Activated CD8-positive, alpha-beta memory T cell treated with anti-CD3 and anti-CD28 coated beads, Interleukin-2, amount 50 U/mL, for 4 hours (primary cell): Measurements from ENCODE around the gene WDR7.

Experiments
- DNase-seq: peaks from one replicate; pipeline ENCODE4 v3.0.0-alpha.2; 2020

The WDR7 gene

DNA sequence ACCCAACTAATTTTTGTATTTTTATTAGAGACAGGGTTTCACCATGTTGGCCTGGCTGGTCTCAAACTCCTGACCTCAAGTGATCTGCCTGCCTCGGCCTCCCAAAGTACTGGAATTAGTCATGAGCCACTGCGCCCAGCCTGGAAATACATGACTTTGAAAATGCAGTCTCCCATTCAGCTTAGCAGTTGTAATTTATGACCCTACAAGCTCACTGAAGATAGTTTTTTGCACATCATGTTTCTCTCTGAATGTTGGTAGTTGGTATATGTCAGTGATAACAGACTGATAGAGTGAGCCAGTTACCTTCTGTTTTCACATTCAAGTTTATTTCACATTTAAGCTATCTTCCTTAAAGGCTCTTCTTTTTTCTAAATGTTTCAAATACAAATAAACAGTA lies 7.1 kb downstream of the WDR7 start:
- no peak for DNase-seq

DNA sequence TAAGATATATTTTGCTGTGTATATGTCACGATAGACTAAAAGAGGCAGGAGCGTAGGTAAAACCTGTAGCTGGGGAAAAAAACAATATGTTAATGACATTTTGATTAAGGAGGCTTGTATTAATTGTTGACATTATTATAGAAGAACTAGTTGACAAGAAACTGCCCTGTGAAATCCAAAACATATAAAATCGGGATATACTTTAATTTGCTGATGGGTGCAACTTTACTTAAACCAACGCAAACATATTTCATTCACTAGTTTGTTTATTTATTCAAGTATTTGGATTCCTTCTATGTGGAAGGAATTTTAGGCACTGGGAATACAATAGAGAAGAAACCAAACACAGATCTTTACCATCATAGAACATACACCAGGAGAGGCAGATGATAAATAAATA lies 8.0 kb downstream of the WDR7 start:
- no peak for DNase-seq

DNA sequence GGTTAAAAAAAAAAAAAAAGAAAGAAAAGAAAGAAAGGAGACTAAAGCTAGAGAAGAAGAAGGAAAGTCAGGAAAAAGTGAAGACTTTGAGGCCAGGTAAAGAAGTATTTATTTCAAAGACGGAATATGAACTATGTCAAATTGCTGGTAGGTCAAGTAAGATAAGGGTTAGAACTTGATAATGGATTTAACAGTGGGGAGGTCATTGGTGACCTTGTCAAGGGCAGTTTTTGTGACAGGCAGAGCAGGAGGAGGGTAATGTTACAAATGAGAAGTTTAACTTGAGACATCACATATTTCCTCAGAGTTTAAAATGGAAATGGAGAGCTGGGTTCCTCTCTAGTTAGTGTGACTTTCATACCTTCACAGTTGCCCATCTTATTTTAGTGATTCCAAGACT lies 9.5 kb downstream of the WDR7 start:
- DNase-seq = no peak

DNA sequence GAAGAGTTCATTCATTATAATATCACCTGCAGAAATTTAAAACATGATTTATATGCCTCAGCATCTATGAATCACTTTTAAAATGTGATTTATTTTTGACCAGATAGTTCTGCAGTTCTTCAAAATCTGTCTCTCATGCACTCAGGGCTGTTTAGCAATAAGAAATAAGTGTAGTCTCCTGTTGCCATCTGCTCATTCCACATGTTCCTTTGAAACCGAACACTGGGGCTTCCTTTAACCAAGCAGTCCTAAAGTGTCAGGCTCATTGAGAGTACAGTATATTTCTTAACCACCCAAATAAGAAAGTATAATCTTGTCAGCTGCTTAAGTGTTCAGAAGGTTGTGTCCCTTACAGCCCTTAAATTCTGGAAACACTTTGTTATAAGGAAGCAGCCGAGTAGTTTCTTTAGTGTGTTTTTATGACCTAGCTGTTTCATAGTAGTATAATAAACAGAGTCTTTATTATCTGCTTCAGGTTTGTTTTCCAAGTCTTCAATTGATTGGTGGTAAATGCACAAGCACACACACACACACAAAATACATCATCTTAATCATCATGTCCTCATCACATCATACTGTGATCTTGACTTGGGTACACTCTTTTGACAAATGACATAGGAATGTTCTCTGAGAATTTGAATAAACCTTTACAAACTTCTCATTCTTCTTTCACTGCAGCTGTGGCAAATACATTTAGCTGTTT lies 10.4 kb downstream of the WDR7 start:
- DNase-seq = no peak

DNA sequence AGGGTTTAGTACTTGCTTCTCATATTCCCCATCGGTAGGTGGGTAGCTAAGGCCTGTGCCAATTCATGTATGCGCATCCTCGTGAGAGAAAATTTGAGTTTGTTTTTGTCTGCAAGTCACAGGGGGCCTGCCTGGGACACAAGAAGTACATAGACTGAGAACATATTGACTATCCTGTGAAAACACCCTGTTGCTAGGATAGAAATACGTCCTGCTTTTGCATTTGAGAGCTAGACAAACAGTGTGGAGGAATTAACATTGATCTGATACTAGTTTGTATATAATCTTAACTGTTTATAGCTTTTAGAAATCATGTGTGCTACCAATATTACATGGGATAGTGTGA lies 10.9 kb downstream of the WDR7 start:
- DNase-seq = no peak

DNA sequence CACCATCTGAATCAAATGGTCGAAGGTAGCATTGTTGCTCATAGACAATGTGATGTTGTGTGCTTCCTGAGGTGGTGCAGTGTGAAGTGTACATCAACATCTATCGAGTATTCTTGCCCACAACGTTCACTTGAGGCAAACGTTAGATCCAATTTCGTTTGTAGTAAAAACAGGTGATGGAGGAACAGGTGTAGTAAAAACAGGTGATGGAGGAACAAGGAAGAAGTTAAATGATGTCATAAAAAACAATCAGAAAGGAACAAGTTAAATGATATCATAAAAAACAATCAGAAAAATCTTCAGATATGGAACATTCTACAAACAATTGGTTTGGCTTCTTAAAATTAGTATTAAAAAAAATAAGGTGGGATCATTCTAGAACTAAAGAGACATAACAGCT lies 11.3 kb downstream of the WDR7 start:
- no peak for DNase-seq

DNA sequence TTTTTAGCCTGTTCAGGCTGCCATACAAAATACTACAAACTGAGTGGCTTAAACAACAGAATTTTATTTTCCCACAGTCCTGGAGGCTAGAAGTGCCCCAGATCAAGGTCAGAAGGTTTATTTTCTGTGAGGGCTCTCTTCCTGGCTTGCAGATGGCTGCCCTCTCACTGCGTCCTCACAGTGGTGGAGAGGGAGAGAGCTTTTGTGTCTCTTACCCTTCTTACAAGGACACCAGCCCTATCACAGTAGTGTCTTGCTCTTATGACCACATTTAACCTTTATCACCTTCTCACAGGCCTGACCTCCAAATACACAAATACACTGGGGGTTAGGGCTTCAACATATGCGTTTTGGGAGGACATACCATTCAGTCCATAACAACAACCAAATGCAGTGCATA lies 11.7 kb downstream of the WDR7 start:
- DNase-seq = no peak

DNA sequence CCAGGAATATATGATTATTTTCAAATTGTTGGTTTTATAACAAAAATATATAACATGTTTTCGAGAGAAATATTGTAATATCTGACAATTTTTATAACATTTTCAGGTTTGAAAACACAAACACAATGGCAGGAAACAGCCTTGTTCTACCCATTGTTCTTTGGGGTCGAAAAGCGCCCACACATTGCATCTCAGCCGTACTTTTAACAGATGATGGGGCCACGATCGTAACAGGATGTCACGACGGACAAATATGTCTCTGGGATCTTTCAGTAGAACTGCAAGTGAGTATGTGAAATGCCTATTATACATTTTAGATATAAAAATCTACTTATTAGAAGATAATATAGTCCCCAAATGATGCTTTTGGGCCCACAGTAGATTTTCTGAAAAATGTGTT lies 21.2 kb downstream of the WDR7 start:
- DNase-seq = no peak

DNA sequence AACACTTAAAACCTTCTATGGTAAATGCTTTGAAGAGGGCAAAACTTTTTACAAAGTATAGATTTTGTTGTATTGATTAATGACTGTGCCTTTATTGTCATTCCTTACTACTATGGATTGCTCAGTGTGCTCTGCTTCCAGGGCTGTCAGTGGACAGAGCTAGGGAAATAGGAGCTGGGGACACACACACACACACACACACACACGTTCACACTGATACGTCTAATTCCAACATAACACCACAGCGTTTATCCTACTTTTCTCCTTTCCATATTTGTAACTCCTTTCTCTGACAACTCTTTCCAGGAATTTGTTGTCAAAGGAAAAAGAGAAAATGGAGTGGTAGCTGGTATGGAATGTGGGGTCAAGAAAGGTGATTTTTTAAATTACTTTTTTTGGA lies 21.8 kb downstream of the WDR7 start:
- DNase-seq = no peak

DNA sequence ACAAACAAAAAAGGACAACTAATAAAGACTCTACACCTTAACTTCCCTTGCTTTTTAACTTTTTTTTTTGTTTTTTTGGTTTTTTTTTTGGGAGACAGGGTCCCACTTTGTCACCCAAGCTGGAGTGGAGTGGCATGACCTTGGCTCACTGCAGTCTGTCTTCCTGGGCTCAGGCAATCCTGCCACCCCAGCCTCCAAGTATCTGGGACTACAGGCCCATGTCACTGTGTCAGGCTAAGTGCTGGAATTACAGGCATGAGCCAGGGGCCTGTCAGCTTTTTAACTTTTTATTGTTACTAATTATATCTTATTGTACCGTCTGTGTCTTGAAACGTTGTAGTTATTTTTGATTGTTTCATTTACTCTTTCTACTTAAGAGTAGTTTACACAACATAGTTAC lies 25.5 kb downstream of the WDR7 start:
- no peak for DNase-seq

DNA sequence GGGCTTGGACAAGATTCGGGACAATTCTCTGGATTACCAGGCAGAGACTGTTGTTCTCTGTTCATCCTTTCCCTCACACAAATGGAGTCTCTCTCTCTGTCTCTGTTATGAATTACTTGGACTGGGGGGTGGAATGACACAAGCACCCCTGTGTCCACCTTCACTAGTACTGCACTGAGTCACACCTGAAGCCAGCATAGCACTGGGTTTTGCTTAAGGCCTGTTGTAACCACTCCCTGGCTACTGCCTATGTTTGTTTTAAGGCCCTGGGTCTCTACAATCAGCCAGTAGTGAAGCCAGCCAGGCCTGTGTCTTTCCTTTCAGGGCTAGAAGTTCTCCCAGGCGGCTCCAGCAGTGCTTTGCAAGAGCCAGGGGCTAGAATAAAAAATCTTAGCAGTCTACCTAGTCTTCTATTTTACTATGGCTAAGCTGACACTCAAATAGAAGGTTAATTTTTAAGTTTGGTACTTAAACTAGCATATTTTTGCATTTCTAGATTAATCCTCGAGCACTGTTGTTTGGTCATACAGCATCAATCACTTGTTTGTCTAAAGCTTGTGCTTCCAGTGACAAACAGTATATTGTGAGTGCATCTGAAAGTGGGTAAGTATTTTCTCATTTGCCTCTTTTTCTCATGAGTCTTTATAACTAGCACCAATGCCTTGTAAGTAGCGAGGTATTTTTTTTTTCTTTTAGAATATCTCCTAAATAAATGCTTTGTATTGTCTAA lies 27.8 kb downstream of the WDR7 start:
- no peak for DNase-seq

DNA sequence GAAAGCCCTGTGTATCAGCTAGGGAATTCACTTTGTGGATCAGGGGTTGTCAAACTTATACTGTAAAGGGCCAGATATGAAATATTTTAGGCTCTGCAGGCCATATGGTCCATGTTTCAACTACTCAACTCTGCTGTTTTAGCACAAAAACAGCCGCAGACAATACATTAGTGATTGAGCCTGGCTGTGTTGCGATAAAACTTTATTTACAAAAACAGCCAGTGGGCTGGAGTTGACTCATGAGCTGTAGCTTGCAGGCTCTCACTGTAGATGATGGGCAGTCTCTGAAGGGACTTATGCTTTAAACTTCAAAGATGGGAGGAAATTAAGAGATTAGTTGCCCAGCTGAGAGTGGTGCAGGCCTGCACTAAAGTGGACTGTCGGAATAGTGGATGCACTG lies 33.1 kb downstream of the WDR7 start:
- DNase-seq = no peak

DNA sequence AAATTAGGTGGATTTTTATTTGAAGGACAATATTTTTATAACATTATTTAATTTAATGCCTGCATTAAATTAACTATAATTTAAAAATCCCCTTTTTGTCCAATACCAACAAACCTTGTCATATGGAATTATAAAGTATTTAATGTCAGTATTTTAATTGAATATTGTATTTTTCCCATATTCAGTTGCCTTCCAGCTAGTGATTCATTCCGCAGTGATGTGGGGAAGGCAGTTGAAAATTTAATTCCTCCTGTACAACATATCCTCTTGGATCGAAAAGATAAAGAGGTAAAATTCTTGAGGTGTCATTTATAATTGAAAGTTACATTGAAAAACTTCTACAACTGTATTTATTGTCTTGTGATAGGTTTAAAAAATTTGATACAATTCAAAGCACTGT lies 40.4 kb downstream of the WDR7 start:
- DNase-seq = no peak

DNA sequence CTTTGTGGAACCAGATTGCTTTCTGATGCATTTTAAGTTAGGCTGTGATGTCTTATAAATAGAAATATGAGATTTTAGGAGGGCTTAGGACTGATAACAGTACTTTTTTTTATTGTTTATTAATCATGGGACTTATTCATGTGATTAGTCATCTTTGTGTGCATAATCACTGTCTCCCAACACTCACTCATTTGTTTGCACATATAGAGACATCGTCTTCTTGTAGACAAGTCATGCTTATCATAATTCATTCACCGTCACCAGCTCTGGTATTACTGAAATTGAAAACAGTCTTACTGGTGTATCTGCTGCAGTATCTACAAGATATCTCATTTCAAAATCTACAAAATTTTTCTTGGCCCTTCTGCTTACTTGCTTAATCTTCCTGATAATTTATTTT lies 45.8 kb downstream of the WDR7 start:
- no peak for DNase-seq

DNA sequence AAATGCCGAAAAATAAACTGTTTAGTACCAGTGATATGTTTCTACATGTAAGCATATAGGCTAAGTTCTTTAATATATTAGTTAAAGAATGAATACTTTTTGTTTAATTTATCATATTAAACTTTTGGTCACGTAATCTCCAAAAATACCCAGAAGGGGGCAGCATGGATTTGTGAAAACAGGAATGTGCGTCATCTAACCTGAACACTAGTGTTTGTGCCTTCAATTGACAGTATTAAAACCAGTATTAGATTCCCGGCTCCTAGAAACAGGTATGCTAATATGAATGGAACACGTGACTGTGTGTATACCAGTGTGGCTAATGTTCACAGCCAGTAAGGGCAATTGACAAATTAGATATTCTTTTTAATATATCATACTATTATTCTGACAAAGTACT lies 51.8 kb downstream of the WDR7 start:
- DNase-seq = no peak

DNA sequence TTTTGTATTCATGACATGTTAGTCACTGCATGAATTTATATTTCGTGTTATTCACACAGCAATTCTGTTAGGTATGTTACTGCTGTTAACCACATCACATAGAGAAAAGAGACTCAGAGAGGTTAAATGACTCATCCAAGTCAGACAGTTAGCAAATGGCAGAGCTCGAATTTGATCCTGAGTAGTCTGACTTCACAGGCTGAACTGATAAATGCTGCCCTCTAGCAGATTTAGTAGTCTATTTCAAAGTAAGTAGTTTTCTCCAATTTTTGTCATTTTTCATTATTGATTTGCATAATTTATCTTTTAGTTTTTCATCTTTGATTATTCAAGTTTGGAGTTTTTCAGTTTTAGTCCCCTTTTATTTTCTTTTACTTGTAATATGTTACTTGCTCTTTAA lies 58.3 kb downstream of the WDR7 start:
- no peak for DNase-seq

DNA sequence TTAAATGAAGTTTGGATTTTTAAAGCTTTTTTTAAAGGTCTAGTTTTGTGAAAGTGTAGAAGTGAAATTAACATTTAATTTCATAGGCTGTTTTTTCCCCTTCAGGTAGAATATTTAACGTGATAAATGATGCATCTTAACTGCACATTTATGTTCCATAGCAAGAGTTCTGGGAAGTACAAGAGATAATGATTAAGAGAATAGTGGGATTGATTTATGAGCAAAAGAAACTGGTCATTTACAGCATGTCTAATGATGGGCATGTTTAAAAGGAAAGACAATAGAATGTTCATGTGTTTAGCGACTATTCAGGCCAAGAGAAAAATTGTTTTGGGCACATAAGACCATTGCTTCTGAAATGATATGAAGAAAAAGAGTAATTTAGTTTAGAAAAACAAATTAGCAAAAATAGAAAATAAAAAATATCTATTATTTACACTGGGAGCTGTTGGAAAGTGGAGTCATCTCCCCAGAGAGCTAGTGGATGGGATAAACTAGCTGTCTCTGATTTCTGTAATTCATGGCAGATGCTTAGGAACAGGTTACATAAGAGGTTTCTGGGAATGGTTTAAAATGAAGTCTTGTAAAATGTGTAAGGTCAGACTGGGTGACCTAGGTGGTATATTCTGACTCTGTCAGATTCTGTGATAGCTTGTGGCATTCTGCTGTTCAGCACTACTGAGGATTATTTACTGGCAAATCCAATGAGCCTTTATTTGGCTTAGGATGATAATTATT lies 60.7 kb downstream of the WDR7 start:
- DNase-seq = no peak

DNA sequence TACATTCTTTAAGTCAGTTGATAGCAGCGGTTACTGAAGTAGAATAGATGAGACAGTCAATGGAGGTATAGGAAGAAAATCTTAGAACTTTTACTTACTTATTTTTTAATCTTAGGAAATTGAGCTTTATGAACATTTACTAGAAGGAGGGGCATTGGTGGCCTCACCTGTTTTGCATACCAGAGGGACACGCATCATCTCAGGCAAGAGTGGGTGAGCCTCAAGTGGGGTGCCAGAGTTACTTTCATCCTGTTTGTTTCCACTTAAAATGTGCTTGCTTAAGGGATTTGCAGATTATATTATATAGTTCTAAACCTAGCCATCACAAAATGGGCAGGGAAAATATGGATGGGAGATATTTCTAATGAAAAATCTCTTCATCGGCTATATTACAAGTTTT lies 61.6 kb downstream of the WDR7 start:
- no peak for DNase-seq

DNA sequence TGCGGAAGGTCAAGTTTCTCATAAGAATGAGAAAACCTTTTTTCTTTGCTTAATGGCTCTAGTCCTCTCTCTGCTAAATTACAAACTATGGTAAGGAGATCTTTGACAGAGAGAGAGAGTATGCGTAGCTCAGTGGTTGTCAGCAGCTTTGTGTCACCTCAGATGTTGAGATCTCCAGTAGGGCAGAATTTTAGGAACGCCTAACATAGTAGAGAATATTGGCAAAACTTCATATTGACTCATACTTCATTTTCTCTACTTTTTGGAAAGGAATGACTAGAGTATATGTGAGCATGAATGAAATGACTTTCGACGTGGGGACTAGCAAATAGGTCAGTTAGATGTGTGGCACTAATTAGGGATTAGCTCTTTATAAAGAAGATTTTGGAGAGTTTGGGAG lies 64.0 kb downstream of the WDR7 start:
- no peak for DNase-seq

DNA sequence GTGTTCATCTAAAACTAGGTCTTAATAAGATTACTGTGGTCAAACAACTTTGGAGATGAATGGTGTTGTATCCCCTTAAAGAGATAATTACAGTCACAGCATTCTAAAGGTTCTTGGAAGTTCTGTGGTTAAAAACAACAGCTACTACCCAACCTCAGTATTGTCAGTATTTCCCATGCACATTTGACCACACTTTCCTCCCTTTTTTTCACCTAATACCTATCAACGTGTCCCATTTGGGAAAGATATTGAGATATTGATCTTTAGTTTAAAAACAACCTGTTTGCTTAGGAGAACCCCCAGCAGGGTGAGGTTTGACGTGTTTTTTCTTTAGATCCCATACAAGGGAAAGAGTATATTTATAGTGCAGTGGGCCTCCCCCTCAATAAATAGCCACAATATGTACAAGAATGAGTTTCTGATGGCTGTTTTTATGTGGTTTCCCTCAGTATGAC lies 65.6 kb downstream of the WDR7 start:
- DNase-seq = no peak

DNA sequence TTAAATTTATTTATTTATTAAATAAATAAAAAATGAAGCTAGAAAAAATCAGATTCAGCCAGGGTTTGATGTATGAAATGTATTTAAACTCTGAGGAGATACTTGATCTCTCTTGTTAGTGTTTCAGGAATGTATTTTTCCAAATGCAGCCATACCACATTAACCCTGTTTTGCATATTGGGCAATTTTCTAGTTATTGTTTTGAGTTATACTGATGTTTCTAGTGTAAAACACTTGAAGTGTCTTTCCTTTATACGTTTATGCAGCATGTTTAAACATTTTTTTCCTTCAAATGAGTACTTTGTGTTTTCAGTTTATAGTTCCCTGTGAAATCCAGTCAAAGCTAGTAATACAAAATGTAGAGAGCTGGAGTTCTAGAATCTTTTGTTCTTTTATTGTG lies 69.9 kb downstream of the WDR7 start:
- no peak for DNase-seq

DNA sequence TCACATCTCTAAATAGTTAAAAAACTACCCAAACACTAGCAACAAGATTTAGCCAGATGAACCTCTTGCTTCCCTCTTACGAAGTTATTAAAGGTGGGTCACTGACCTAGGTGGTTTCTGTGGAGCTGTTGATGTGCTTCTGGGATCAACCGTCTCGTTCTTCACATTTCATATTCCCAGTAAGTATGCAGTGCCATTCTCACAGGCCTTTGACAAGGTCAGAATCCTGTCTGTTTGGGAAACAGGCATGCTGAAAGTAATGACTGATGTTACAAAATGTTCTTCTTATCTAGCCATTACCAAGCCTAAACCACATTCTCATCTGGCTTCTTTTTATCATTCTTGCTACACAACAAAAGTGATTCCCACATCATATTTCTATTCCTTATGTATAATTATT lies 70.3 kb downstream of the WDR7 start:
- DNase-seq = no peak

DNA sequence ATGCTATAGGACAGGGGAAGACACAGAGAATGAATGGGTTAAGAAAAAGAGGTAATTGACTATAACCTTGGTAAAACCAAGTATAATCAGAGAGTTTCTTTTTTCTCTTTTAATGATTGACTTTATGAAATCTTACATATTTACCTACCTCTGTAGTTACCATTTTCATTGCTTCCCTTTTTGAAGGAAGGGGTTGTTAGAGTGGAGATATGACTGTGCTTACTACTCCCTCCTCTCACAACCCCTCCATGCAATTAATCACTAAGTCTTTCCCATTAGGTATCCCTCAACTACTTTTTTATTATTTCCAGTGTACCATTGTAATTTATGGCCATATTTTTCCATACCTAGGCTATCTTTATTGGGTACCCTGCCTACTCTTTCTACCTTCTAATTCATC lies 71.4 kb downstream of the WDR7 start:
- no peak for DNase-seq

DNA sequence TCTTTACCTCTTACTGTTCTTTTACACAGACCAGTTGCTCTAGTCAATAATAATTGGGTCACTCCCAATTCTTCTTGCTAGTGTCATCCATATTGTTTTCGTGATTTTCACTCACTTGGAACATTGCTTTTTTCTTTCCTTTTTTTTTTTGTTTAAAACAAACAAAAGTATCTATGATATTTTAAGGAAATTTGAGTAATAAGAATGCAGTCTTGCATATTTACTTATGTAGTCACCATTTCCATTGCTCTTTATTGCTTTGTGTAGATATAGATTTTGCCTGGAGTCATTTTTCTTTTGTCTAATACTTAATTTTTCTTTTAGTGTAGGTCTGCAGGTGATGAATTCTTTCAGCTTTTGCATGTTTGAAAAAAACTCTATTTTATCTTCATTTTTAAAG lies 71.9 kb downstream of the WDR7 start:
- no peak for DNase-seq
